HG02852 (cell line): Measurements from ENCODE around the gene CSTPP1.

Source experiments
- ATAC-seq: cut with Tn5 transposase; IDR thresholded peaks from one replicate; pipeline ENCODE4 v1.9.1; 2021; ENCODE audit warnings: mild to moderate bottlenecking, moderate library complexity; ENCODE audit not compliant: unreplicated experiment

Gene CSTPP1

GRCh38 chr11:46936138-46937110 is at the start of gene CSTPP1:
CSTPP1 (plus strand) TSS chr11:46936761; CDS start chr11:46936806, 45 bp downstream.
- ATAC-seq = peak; percentile 96

GRCh38 chr11:46888636-46889035 is 47.9 kb upstream of the CSTPP1 start:
- no peak for ATAC-seq

GRCh38 chr11:46889251-46889650 is 47.3 kb upstream of the CSTPP1 start:
- no peak for ATAC-seq

- peak; percentile 52 for ATAC-seq
Observed at GRCh38 chr11:46889689-46890475, 46.7 kb upstream of the CSTPP1 start.

- no peak for ATAC-seq
Observed at GRCh38 chr11:46890665-46891064, 45.9 kb upstream of the CSTPP1 start.

GRCh38 chr11:46892109-46892508 is 44.5 kb upstream of the CSTPP1 start:
- ATAC-seq = no peak

GRCh38 chr11:46892838-46893237 is 43.7 kb upstream of the CSTPP1 start:
- no peak for ATAC-seq

- no peak for ATAC-seq
Observed at GRCh38 chr11:46894506-46894905, 42.1 kb upstream of the CSTPP1 start.

- ATAC-seq = no peak
Observed at GRCh38 chr11:46894961-46895360, 41.6 kb upstream of the CSTPP1 start.

- ATAC-seq = no peak
Observed at GRCh38 chr11:46895821-46896220, 40.7 kb upstream of the CSTPP1 start.

GRCh38 chr11:46896719-46897406 is 39.7 kb upstream of the CSTPP1 start:
- no peak for ATAC-seq

GRCh38 chr11:46898396-46899095 is 38.0 kb upstream of the CSTPP1 start:
- ATAC-seq = no peak

- no peak for ATAC-seq
Observed at GRCh38 chr11:46899501-46900025, 37.0 kb upstream of the CSTPP1 start.

GRCh38 chr11:46900091-46900746 is 36.3 kb upstream of the CSTPP1 start:
- no peak for ATAC-seq

- ATAC-seq = no peak
Observed at GRCh38 chr11:46901156-46901555, 35.4 kb upstream of the CSTPP1 start.

- no peak for ATAC-seq
Observed at GRCh38 chr11:46902694-46903093, 33.9 kb upstream of the CSTPP1 start.

- ATAC-seq = no peak
Observed at GRCh38 chr11:46903846-46904245, 32.7 kb upstream of the CSTPP1 start.

- no peak for ATAC-seq
Observed at GRCh38 chr11:46905806-46906205, 30.8 kb upstream of the CSTPP1 start.

- no peak for ATAC-seq
Observed at GRCh38 chr11:46906609-46907041, 29.9 kb upstream of the CSTPP1 start.

- ATAC-seq = no peak
Observed at GRCh38 chr11:46907606-46908005, 29.0 kb upstream of the CSTPP1 start.
